Kidney (tissue), 14 donors: ENCODE data around the gene DUOX1. TPM values are rescaled to one million over a fixed set of nuclear protein-coding genes. Genes with fewer than 3 reads are reported as not detected.
A peak's percentile ranks its signal among the peaks of the same experiment; 100 is the strongest.

ENCODE experiments used
- DNase-seq, 5 donors: peaks; one replicate each; pipeline ENCODE4 v3.0.0-alpha.2; 2013 to 2020
- FAIRE-seq: peaks from 2 replicates; lab custom pipeline; 2012; peaks lifted over from hg19 to GRCh38; lab: Jason Lieb, UNC
- H3K27ac ChIP-seq, 2 donors: one replicate each; pipeline ENCODE4 v1.7.0; 2013; ENCODE audit warnings: low read depth in 2 of 2, low read length in 2 of 2, inconsistent platforms in 1 of 2
- H3K27me3 ChIP-seq: one replicate; pipeline ENCODE4 v1.7.1; 2013; ENCODE audit warnings: low read length, inconsistent platforms; ENCODE audit not compliant: control insufficient read depth, insufficient read depth
- H3K36me3 ChIP-seq, 3 donors: one replicate each; pipeline versions ENCODE4 v1.7.0 to v1.7.1; 2013; ENCODE audit warnings: low read length in 3 of 3, control low read depth in 1 of 3, inconsistent platforms in 1 of 3; ENCODE audit not compliant: insufficient read depth in 3 of 3, control insufficient read depth in 2 of 3
- H3K4me1 ChIP-seq, 3 donors: one replicate each; pipeline versions ENCODE4 v1.7.0 to v1.7.1; 2013; ENCODE audit warnings: low read length in 3 of 3, inconsistent platforms in 1 of 3, low read depth in 1 of 3; ENCODE audit not compliant: control insufficient read depth in 2 of 3, insufficient read depth in 2 of 3
- H3K4me3 ChIP-seq, 3 donors: one replicate each; pipeline versions ENCODE4 v1.7.0 to v1.8.1; 2013; ENCODE audit warnings: low read length in 3 of 3, control low read depth in 1 of 3, inconsistent platforms in 1 of 3
- H3K9ac ChIP-seq, 3 donors: one replicate each; pipeline versions ENCODE4 v1.7.0 to v1.7.1; 2013; ENCODE audit warnings: low read length in 3 of 3, control low read depth in 1 of 3, inconsistent platforms in 1 of 3
- H3K9me3 ChIP-seq, 3 donors: one replicate each; pipeline versions ENCODE4 v1.7.0 to v1.7.1; 2013; ENCODE audit warnings: low read length in 3 of 3, control low read depth in 1 of 3, inconsistent platforms in 1 of 3; ENCODE audit not compliant: control insufficient read depth in 2 of 3, insufficient read depth in 1 of 3
- CTCF ChIP-seq: IDR thresholded peaks from 3 replicates; pipeline ENCODE4 v1.5.1; 2012; ENCODE audit warnings: mild to moderate bottlenecking, moderate library complexity, borderline replicate concordance; ENCODE audit not compliant: insufficient read depth; ENCODE audit errors: extremely low read depth
- intact Hi-C: fragments of 100-400 bp; cut with DNase I; formaldehyde crosslinking; loops from one replicate; pipeline ENCODE4 v1.11.1; 2022
- polyA plus RNA-seq: library from polyadenylated mRNA; stranded (reverse); fragments of 350-450 nt; fragmentation: Illumina TruSeq; extraction: RNeasy Lipid Tissue Mini Kit (QIAGEN cat#74804); gene quantifications from one replicate; pipeline ENCODE4 v1.2.3, GENCODE V29; 2014; ENCODE audit warnings: low read depth, low replicate concordance; ENCODE audit not compliant: insufficient read depth
- total RNA-seq: library from RNA; stranded (reverse); fragmentation: NEBNext Ultra II Directional; extraction: Animal tissue kit (Norgen Biotek cat#: 25700); gene quantifications from one replicate; pipeline ENCODE4 v1.2.1, GENCODE V29; 2021
- donor health status: control.
- donor health status: control.
- donor health status: control.
- donor health status: control.
- donor health status: control.
- donor health status: DM: yes; HTN: yes; CAD: no.
- donor health status: Normal renal cell carcinoma (clear cell type).

Gene DUOX1
- total and polyA plus RNA-seq, 2 donors from 2014 or later, result 0.26 to 1.6 TPM

- Histone ChIP-seq H3K27ac (no peak overlapping the region), H3K36me3 (no peaks in the 10 kb centered on the region), H3K9ac (no peak overlapping the region), H3K4me3 (no peak overlapping the region), H3K27me3 (no peaks in the 10 kb centered on the region), H3K4me1 (no peaks in the 10 kb centered on the region), H3K9me3 (no peaks in the 10 kb centered on the region)
- TF ChIP-seq CTCF, result peak; percentile 37
- no peak for DNase-seq
- intact Hi-C loops, result no loop called here
- no peak for FAIRE-seq
Measured at GRCh38 chr15:45179221-45179985, 49.6 kb downstream of the DUOX1 start.

- Histone ChIP-seq H3K4me3 (no peak overlapping the region), H3K36me3 (no peaks in the 10 kb centered on the region), H3K27me3 (no peaks in the 10 kb centered on the region), H3K9me3 (no peaks in the 10 kb centered on the region), H3K27ac (no peak overlapping the region), H3K9ac (no peak overlapping the region), H3K4me1 (no peaks in the 10 kb centered on the region)
- DNase-seq, result no peak
- no peak for TF ChIP-seq CTCF
- intact Hi-C loops, result no loop called here
- no peak for FAIRE-seq
Measured at GRCh38 chr15:45180201-45180600, 50.4 kb downstream of the DUOX1 start.

GRCh38 chr15:45180648-45181436, 51.0 kb downstream of the DUOX1 start:
- DNase-seq, result no peak
- no peak for TF ChIP-seq CTCF
- Histone ChIP-seq H3K4me3 (no peak overlapping the region), H3K4me1 (no peaks in the 10 kb centered on the region), H3K9me3 (no peaks in the 10 kb centered on the region), H3K9ac (no peak overlapping the region), H3K36me3 (no peaks in the 10 kb centered on the region), H3K27ac (no peak overlapping the region), H3K27me3 (no peaks in the 10 kb centered on the region)
- FAIRE-seq, result no peak
- intact Hi-C loops, result no loop called here
